Fibroblast of mammary gland (primary cell): ENCODE results near the gene COBL.
A peak's percentile ranks its signal among the peaks of the same experiment; 100 is the strongest.

Source experiments
- DNase-seq: peaks from one replicate; pipeline ENCODE4 v3.0.0-alpha.2; 2010; ENCODE audit warnings: low read depth
- H3K4me3 ChIP-seq: 2 replicates; pipeline ENCODE4 v1.5.1; 2011; ENCODE audit warnings: low read depth, mild to moderate bottlenecking, low read length, moderate library complexity; ENCODE audit not compliant: control insufficient read depth
- CTCF ChIP-seq: conservative IDR thresholded peaks from 2 replicates; pipeline ENCODE4 v1.5.1; 2011; ENCODE audit warnings: low read depth, low read length, inconsistent platforms; ENCODE audit not compliant: control insufficient read depth, insufficient read depth

COBL gene

GRCh38 chr7:51013861-51014511 lies 302.6 kb downstream of the COBL start:
- TF ChIP-seq CTCF: no peak
- H3K4me3 ChIP-seq: no peak overlapping the region
- no peak for DNase-seq

DNA sequence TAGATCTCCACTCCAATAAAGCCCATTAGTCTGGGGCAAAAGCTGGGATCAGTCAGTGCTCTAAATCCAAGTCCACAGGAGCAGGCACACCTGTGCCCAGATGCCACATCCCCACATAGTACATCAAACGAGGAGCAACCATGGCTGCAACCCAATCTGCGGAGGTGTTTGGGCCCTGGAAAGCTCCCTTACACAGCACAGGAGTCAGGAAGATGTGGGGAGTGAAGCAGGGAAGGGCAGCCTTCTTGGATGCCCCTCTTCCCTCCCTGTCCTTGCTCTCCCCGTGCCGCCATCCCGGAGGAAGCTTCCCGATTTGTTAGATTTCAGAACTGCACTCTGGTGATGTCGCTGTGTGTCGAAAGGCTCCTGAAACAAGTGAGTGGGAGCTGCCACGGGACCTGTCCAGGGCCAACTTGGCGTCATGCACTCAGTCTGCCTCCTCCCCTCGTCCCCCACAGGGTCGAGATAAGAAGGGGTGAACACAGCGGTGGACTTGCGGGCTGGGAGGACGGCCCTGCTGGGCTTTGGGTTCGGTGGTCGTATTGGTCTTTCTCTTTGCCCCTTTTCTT lies 303.3 kb downstream of the COBL start:
- TF ChIP-seq CTCF: no peak
- DNase-seq: no peak
- no peak overlapping the region for H3K4me3 ChIP-seq

DNA sequence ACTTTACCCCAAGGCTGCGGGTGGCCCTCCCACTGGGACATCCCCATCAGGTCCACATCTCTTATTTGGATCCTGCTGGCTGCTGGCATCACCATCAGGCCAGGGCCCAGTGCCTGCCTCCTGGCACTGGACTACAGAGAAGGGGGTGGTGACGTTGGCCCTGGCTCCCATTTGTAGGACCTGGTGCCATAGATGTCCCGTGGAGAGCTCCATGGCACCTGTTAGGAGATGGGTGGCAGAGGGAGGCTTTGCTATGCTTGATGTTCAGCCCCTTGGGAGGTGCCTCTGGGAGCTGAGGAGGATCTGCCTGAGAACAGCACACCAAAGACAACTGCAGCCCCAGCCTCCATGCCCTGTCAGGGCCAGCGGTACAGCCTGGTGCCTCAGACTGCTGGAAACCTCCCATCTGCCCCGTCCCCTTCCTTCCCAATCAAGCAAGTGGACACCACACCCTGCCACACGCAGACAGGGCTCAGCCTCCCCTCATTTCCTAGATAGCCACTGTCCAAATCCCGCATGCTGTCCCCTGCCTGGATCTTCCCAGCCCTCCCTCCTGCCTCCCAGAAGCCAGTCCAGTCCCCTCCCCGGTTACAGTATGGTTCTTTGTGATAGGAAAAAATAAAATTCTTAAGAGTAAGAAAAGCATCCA lies 303.9 kb downstream of the COBL start:
- TF ChIP-seq CTCF: no peak
- no peak overlapping the region for H3K4me3 ChIP-seq
- DNase-seq: no peak

GRCh38 chr7:51011710-51012350 lies 304.8 kb downstream of the COBL start:
- no peak for TF ChIP-seq CTCF
- peak; percentile 20 for DNase-seq
- no peak overlapping the region for H3K4me3 ChIP-seq

DNA sequence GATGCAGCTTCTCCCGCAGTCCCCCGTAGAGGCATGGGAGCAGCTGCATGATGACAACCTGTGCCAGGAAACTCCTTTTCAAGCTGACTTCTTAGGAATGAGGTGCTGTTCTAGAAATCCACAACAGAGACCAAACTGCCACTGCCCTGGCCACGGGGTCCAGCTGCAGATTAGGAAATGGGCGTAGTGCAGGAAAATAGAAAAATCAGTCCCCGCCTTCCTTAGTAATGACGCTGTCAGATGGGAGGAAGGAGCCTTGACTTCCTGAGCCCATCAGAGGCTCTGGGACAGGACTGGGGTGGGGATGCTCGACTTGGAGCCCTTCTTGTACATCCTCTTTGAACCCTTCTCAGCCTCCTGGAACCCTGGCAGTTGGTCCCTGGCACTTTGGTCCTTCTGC lies 306.1 kb downstream of the COBL start:
- TF ChIP-seq CTCF: no peak
- DNase-seq: no peak
- H3K4me3 ChIP-seq: no peak overlapping the region

DNA sequence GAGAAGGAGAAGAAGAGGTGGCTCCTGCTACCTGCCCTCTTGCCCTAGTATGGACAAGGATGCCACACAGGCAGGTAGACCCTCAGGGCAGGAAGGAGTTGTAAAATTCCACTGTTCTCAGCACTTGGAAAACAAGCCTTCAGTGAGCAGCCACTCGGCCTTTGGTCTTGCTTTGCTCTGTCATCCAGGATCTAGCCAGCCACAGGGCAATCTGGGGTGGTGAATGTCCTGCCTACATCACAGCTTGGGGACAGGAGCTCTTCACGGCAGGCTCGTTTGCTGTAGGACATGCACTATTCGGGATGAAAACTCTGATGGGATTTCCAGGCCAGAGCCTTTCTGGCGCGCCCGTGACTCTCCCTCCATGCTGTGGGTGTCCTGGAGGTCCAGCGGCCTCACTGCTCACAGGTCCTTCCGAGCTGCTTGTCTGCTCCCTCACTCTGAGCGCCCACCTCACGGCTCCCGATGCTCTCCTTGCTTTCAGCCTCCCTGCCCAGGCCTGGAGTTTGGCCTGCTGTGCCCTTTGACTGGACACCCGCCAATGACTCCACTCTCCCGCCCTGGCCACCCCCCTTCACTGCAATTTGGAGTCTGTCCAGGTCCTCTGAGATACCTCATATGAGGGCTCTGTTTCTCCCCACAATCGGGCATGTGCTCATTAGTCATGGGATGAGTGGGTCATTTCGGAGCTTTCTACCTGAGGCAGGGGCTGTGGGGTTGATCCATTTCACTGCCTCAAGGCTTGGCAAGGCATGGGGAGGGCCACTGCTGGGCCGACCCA lies 306.7 kb downstream of the COBL start:
- TF ChIP-seq CTCF: no peak
- DNase-seq: peak; percentile 86
- no peak overlapping the region for H3K4me3 ChIP-seq
